ENCODE data around the gene AK5. TPM values are rescaled to one million over a fixed set of nuclear protein-coding genes. Genes with fewer than 3 reads are reported as not detected.

Gene AK5
- total and polyA plus RNA-seq, 2 of the 4 experiments (the other 2 are of a cell fraction) = 22.5 to 25.8 TPM

- TF ChIP-seq, protein P1, sequence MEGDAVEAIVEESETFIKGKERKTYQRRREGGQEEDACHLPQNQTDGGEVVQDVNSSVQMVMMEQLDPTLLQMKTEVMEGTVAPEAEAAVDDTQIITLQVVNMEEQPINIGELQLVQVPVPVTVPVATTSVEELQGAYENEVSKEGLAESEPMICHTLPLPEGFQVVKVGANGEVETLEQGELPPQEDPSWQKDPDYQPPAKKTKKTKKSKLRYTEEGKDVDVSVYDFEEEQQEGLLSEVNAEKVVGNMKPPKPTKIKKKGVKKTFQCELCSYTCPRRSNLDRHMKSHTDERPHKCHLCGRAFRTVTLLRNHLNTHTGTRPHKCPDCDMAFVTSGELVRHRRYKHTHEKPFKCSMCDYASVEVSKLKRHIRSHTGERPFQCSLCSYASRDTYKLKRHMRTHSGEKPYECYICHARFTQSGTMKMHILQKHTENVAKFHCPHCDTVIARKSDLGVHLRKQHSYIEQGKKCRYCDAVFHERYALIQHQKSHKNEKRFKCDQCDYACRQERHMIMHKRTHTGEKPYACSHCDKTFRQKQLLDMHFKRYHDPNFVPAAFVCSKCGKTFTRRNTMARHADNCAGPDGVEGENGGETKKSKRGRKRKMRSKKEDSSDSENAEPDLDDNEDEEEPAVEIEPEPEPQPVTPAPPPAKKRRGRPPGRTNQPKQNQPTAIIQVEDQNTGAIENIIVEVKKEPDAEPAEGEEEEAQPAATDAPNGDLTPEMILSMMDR (conservative IDR thresholded peaks at IDR 0.05; ENCODE audit: low read depth, low read length) = no peak
- TF ChIP-seq MAFK (IDR thresholded peaks at IDR 0.05; ENCODE audit: low read depth, low read length) = no peak
- no peak for TF ChIP-seq NFE2L2 (IDR thresholded peaks at IDR 0.05; ENCODE audit: low read depth, low read length)
- no peak for TF ChIP-seq SMC3 (IDR thresholded peaks at IDR 0.05; ENCODE audit: low read depth, low read length)
- no peak for TF ChIP-seq CEBPB (IDR thresholded peaks at IDR 0.05; ENCODE audit: low read depth, low read length)
- TF ChIP-seq MXI1 (IDR thresholded peaks at IDR 0.05; ENCODE audit: borderline replicate concordance, low read depth, low read length) = no peak
Measured at GRCh38 chr1:77446841-77447555, 165.2 kb downstream of the AK5 start (continued).
